Keratinocyte (primary cell): ENCODE results near the gene DPYD. TPM values are rescaled to one million over a fixed set of nuclear protein-coding genes. Genes with fewer than 3 reads are reported as not detected.

Source experiments
- DNase-seq: peaks from one replicate; pipeline ENCODE4 v3.0.0-alpha.2; 2011; ENCODE audit warnings: low read depth, missing footprints, low spot score
- FAIRE-seq: peaks from 2 replicates; lab custom pipeline; 2011; peaks lifted over from hg19 to GRCh38; lab: Jason Lieb, UNC
- H2AFZ ChIP-seq: 2 replicates; pipeline ENCODE4 v1.6.0; 2012; ENCODE audit warnings: low read length, control low read depth, inconsistent platforms; ENCODE audit not compliant: control insufficient read depth
- H3K27ac ChIP-seq: 2 replicates; pipeline ENCODE4 v1.5.1; 2011; ENCODE audit warnings: low read length; ENCODE audit not compliant: control insufficient read depth, insufficient read depth
- H3K27me3 ChIP-seq: 3 replicates; pipeline ENCODE4 v1.6.0; 2011; ENCODE audit warnings: low read length; ENCODE audit not compliant: control insufficient read depth, insufficient read depth; ENCODE audit errors: extremely low read depth
- H3K36me3 ChIP-seq, 2 experiments: 2 replicates in 1 of 2; 3 replicates in 1 of 2; pipeline ENCODE4 v1.5.1; 2011; ENCODE audit warnings: low read length in 2 of 2, mild to moderate bottlenecking in 1 of 2; ENCODE audit not compliant: control insufficient read depth in 2 of 2, insufficient read depth in 2 of 2; ENCODE audit errors: extremely low read depth in 1 of 2
- H3K4me1 ChIP-seq: 3 replicates; pipeline ENCODE4 v1.5.1; 2011; ENCODE audit warnings: low read length; ENCODE audit not compliant: control insufficient read depth, insufficient read depth; ENCODE audit errors: extremely low read depth
- H3K4me2 ChIP-seq: 3 replicates; pipeline ENCODE4 v1.6.0; 2011; ENCODE audit warnings: low read depth, low read length; ENCODE audit not compliant: control insufficient read depth, insufficient read depth; ENCODE audit errors: extremely low read depth
- H3K4me3 ChIP-seq, 3 experiments: fragments of 200-600 bp in 1 of 3; sonication (generic) in 1 of 3; 2 replicates in 2 of 3; 3 replicates in 1 of 3; pipeline ENCODE4 v1.5.1; 2011 to 2016; ENCODE audit warnings: low read length in 3 of 3, mild to moderate bottlenecking in 3 of 3, control low read depth in 2 of 3, inconsistent platforms in 1 of 3, low read depth in 1 of 3, mixed read lengths in 1 of 3, mixed run types in 1 of 3, moderate library complexity in 1 of 3; ENCODE audit not compliant: control insufficient read depth in 2 of 3, insufficient read depth in 2 of 3; ENCODE audit errors: extremely low read depth in 1 of 3
- H3K79me2 ChIP-seq: 2 replicates; pipeline ENCODE4 v1.6.0; 2012; ENCODE audit warnings: low read length; ENCODE audit not compliant: control insufficient read depth, insufficient read depth
- H3K9ac ChIP-seq: 3 replicates; pipeline ENCODE4 v1.6.0; 2011; ENCODE audit warnings: low read length; ENCODE audit not compliant: control insufficient read depth, insufficient read depth; ENCODE audit errors: extremely low read depth
- H3K9me1 ChIP-seq: 3 replicates; pipeline ENCODE4 v1.6.0; 2011; ENCODE audit warnings: low read length; ENCODE audit not compliant: control insufficient read depth, insufficient read depth; ENCODE audit errors: extremely low read depth
- H3K9me3 ChIP-seq: 2 replicates; pipeline ENCODE4 v1.5.1; 2012; ENCODE audit warnings: low read depth, low read length; ENCODE audit not compliant: control insufficient read depth
- H4K20me1 ChIP-seq: 3 replicates; pipeline ENCODE4 v1.6.0; 2011; ENCODE audit warnings: low read length; ENCODE audit not compliant: control insufficient read depth, insufficient read depth; ENCODE audit errors: extremely low read depth
- EZH2 ChIP-seq: IDR thresholded peaks from one replicate; pipeline ENCODE4 v1.6.1; 2012; ENCODE audit warnings: inconsistent platforms, mild to moderate bottlenecking, low read length, moderate library complexity
- dilution Hi-C: fragments of 300-500 bp; cut with MboI; formaldehyde crosslinking; loops from one replicate; pipeline ENCODE4 v1.7.0; 2020; ENCODE audit warnings: low sequenced_read_pairs; ENCODE audit not compliant: extremely low pct_ligation_motif_present
- polyA plus RNA-seq, 5 experiments: library from polyadenylated mRNA; depleted of rRNA in 3 of 5; stranded (reverse) in 3 of 5; stranded (forward) in 1 of 5; unstranded in 1 of 5; fragments of >200 nt; gene quantifications; 1 replicate in 1 of 5; 2 replicates in 3 of 5; 3 replicates in 1 of 5; pipeline versions ENCODE4 v1.2.1 to v1.2.3, GENCODE V29; 2011 to 2012; ENCODE audit warnings: missing spikeins in 2 of 5, low read depth in 1 of 5, low replicate concordance in 1 of 5
- TF ChIP-seq, protein P1 (sequence below), 3 experiments: IDR thresholded peaks in 1 of 3; conservative IDR thresholded peaks in 1 of 3; optimal IDR thresholded peaks in 1 of 3; 2 replicates in 2 of 3; 3 replicates in 1 of 3; pipeline versions ENCODE3 to v1.5.1; 2011; ENCODE audit warnings: low read length in 3 of 3, mild to moderate bottlenecking in 3 of 3, moderate library complexity in 2 of 3, control low read depth in 1 of 3, inconsistent platforms in 1 of 3; ENCODE audit not compliant: insufficient read depth in 2 of 3; ENCODE audit errors: extremely low read depth in 1 of 3

The DPYD gene
- polyA plus RNA-seq, 1 donor (not counting 4 experiments of a cell fraction or from before 2014, with no cell fraction given): 1.9 TPM

DNA sequence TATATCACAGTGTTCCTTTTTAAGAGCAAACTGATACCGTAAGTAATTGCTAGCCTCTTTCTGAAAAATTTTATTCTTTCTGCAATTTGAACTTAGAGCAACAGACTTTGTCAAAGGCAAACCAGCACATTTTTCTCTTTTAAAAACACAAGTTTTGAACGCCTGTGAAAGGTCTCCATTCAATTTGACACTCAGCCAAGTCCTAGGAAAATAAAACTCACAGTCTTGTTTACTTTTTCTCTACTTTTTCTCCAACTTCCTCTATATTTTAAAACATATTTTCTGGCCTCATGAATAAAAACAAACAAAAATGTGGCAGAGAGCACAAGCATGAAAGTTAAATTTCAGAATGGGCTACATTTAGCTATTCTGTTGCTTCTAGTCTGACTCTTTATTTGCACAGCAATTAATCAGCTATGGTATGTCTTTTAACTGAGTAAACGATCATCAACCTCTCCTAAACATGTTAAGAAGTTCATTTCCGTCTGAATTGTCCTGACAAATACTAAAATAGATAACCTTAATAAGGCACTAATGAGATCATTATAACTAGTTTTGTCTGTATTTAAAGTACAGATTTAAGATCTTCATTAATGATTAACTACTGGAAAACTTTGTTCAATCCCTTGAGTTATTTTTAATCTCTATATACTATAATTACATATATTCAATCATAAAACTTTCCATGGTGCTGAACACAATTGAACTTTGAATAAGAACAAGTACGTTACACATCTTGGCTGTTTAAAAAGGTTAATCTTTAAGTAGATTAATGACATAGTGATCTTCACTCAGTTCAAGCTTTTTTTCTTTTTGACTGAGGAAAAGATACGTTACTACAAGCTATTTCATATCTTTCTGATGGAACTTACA, 648.7 kb downstream of the DPYD start:
- DNase-seq (no peak), FAIRE-seq (no peak)
- Histone ChIP-seq H2AFZ (no peak overlapping the region), H3K4me1 (peaks cover under 1% of the 10 kb centered on the region), H3K9me3 (no peaks in the 10 kb centered on the region), H4K20me1 (no peaks in the 10 kb centered on the region), H3K9ac (no peak overlapping the region), H3K4me2 (no peak overlapping the region), H3K4me3 (no peak overlapping the region), H3K36me3 (no peaks in the 10 kb centered on the region), H3K27me3 (no peaks in the 10 kb centered on the region), H3K27ac (no peak overlapping the region), H3K9me1 (no peaks in the 10 kb centered on the region), H3K79me2 (no peaks in the 10 kb centered on the region)
- dilution Hi-C loops: no loop called here
- TF ChIP-seq, protein P1, sequence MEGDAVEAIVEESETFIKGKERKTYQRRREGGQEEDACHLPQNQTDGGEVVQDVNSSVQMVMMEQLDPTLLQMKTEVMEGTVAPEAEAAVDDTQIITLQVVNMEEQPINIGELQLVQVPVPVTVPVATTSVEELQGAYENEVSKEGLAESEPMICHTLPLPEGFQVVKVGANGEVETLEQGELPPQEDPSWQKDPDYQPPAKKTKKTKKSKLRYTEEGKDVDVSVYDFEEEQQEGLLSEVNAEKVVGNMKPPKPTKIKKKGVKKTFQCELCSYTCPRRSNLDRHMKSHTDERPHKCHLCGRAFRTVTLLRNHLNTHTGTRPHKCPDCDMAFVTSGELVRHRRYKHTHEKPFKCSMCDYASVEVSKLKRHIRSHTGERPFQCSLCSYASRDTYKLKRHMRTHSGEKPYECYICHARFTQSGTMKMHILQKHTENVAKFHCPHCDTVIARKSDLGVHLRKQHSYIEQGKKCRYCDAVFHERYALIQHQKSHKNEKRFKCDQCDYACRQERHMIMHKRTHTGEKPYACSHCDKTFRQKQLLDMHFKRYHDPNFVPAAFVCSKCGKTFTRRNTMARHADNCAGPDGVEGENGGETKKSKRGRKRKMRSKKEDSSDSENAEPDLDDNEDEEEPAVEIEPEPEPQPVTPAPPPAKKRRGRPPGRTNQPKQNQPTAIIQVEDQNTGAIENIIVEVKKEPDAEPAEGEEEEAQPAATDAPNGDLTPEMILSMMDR (optimal IDR thresholded peaks at IDR 0.05 in 1 of 3, IDR thresholded peaks at IDR 0.05 in 1 of 3, conservative IDR thresholded peaks at IDR 0.05 in 1 of 3; ENCODE audit: extremely low read depth in 1 of 3, insufficient read depth in 2 of 3, low read length in 3 of 3): no peak
- TF ChIP-seq EZH2: no peak

DNA sequence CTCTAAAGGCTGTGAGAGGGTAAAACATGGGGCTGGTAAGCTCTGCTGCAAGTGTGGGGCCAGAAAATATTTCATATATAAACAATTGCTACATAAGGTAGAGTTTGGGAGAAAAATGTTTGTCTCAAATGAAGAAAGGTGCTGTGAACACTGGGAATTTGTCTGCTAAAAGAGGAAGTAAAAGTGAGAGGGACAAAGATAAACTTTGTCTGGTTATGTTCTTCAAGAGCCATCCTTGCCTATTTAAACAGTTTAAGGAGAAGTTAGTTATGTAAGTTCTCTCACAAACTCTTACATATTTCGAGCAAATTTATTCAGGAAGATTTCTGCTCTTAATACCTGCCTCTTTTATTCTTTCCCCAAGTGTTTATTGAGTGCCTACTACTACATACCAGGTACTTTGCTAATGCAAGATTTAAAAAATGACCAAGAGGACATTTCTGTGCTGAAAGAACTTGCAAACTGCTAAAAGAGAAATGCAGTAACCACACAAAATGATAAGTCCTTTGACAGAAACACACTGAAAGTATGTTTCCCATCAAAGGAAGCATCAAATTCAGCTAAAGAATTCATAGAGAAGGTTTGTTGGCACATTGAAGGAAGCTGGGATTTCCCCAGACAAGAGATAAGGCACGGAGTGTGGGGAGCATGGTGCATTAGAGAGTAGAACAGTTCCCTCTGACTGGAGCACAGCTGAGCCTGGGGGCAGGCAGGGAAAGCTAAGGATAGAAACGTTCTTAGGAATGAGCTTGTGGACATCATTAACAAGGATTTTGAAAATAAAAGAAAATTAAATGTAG, 650.1 kb downstream of the DPYD start:
- H3K9me1 ChIP-seq: no peaks in the 10 kb centered on the region
- no peaks in the 10 kb centered on the region for H3K27me3 ChIP-seq
- TF ChIP-seq, protein P1 (optimal IDR thresholded peaks at IDR 0.05 in 1 of 3, IDR thresholded peaks at IDR 0.05 in 1 of 3, conservative IDR thresholded peaks at IDR 0.05 in 1 of 3; ENCODE audit: extremely low read depth in 1 of 3, insufficient read depth in 2 of 3, low read length in 3 of 3): no peak
- TF ChIP-seq EZH2: no peak
- DNase-seq (no peak), FAIRE-seq (no peak)
- H3K9ac ChIP-seq: no peak overlapping the region
- no peak overlapping the region for H3K4me3 ChIP-seq
- no peaks in the 10 kb centered on the region for H3K36me3 ChIP-seq
- no peak overlapping the region for H3K27ac ChIP-seq
- H3K4me1 ChIP-seq: no peaks in the 10 kb centered on the region
- no peaks in the 10 kb centered on the region for H3K79me2 ChIP-seq
- no peak overlapping the region for H2AFZ ChIP-seq
- dilution Hi-C loops: no loop called here
- H3K4me2 ChIP-seq: no peak overlapping the region
- no peaks in the 10 kb centered on the region for H4K20me1 ChIP-seq
- H3K9me3 ChIP-seq: no peaks in the 10 kb centered on the region
